ENCODE measurements around the gene UNC13A.

UNC13A gene

DNA sequence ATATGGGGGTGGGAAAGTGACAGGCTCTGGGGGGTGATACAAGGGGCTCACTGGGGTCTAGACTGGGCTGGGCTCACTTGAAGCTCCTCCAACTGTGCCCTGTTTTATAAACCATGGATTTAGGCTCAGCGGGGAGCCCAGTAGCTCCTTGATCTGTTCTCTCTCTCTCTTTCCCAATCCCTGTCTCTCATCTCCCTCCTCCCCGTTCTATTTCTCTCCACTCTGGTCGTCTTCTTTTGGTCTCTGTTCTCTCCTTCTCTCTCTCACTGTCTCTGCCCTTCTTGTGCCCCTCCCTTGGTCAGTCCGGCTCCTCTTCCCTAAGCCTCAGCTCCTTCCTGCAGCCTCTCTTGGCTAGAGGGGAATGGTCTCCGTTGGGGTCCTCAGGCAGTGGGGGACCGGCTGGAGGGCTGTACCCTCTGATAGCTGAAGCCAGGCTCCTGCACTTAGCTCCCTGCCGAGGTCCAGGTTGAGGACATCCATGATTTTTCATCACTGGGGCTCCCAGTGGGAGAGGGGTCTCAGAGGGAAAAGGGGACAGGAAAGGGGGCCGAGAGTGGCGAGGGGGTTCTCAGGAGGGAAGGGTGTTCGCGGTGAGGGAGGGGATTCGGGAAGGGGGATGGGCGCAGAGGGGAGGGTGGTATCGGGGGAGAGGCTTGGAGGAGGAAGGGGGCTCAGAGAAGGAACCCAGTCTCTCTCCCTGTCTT lies 8.5 kb downstream of the UNC13A start:
- ChIA-PET POLR2A (interaction anchor here (1.0 to 1.9 kb wide), 2 partner anchors 74 to 180 kb away, joined by 3 to 6 read pairs; partner anchors contain the start of gene RPL18A), CTCF (no interaction called here)
- TF ChIP-seq TARDBP (IDR thresholded peaks at IDR 0.05) (no peak), FOXM1 (IDR thresholded peaks at IDR 0.05; ENCODE audit: borderline replicate concordance) (no peak)
- DNase-seq (ENCODE audit: extremely low spot score): no peak

DNA sequence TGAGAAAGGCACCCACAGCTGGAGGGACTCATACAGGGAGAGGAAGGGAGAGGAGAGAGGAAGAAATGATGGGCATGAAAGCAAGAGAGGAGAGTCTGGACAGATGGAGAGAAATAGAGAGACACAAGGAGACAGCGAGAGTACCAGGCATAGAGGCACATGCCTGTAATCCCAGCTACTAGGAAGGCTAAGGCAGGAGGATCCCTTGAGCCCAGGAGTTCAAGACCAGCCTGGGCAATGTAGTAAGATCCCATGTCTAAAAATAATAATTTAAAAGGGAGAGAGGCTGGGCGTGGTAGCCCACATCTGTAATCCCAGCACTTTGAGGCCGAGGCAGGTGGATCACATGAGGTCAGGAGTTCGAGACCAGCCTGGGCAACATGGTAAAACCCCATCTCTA lies 9.3 kb downstream of the UNC13A start:
- TF ChIP-seq, protein P1, sequence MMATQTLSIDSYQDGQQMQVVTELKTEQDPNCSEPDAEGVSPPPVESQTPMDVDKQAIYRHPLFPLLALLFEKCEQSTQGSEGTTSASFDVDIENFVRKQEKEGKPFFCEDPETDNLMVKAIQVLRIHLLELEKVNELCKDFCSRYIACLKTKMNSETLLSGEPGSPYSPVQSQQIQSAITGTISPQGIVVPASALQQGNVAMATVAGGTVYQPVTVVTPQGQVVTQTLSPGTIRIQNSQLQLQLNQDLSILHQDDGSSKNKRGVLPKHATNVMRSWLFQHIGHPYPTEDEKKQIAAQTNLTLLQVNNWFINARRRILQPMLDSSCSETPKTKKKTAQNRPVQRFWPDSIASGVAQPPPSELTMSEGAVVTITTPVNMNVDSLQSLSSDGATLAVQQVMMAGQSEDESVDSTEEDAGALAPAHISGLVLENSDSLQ (IDR thresholded peaks at IDR 0.05): no peak
- TF ChIP-seq SP1 (IDR thresholded peaks at IDR 0.05) (no peak), HDGF (IDR thresholded peaks at IDR 0.05; ENCODE audit: borderline replicate concordance) (no peak), SUZ12 (IDR thresholded peaks at IDR 0.05) (no peak), ELF4 (IDR thresholded peaks at IDR 0.05) (no peak), FOXM1 (IDR thresholded peaks at IDR 0.05; ENCODE audit: borderline replicate concordance) (no peak), FOXK2 (IDR thresholded peaks at IDR 0.05) (no peak), BHLHE40 (IDR thresholded peaks at IDR 0.05; ENCODE audit: borderline replicate concordance) (no peak), ZNF384 (IDR thresholded peaks at IDR 0.05) (no peak), TARDBP (IDR thresholded peaks at IDR 0.05) (no peak), CTBP1 (IDR thresholded peaks at IDR 0.05; ENCODE audit: borderline replicate concordance) (no peak), L3MBTL2 (conservative IDR thresholded peaks at IDR 0.05) (no peak), NFRKB (IDR thresholded peaks at IDR 0.05) (no peak), ARNT (IDR thresholded peaks at IDR 0.05) (no peak), LEF1 (IDR thresholded peaks at IDR 0.05; ENCODE audit: borderline replicate concordance) (no peak)
- POLR2A ChIA-PET: interaction anchor here (1.0 to 1.9 kb wide), 2 partner anchors 73 to 181 kb away, joined by 3 to 6 read pairs; partner anchors contain the start of gene RPL18A
- CTCF ChIA-PET: interaction anchor here (1.2 kb wide), 1 partner anchor 88 kb away, joined by 3 read pairs; no protein-coding TSS in a partner anchor
- no peak for DNase-seq (ENCODE audit: extremely low spot score)

DNA sequence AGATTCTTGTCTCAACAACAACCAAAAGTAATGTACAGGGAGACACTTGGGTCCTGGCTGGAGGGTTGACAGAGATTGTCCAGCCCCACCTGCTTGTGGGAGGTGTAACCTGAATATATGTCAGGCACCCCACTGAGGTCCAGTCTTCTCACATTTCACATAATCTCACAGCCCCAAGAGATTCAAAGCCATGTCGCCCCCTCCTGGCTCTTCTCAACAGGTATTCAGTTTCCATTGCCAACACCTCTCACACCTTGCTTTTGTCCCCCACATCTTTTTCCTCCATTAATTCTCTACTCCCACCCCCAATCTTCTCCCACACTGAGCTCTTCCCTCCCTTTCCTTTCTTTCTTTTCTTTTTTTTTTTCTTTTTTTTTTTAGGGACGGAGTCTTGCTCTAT lies 11.2 kb downstream of the UNC13A start:
- POLR2A ChIA-PET: no interaction called here
- DNase-seq (ENCODE audit: extremely low spot score): no peak

DNA sequence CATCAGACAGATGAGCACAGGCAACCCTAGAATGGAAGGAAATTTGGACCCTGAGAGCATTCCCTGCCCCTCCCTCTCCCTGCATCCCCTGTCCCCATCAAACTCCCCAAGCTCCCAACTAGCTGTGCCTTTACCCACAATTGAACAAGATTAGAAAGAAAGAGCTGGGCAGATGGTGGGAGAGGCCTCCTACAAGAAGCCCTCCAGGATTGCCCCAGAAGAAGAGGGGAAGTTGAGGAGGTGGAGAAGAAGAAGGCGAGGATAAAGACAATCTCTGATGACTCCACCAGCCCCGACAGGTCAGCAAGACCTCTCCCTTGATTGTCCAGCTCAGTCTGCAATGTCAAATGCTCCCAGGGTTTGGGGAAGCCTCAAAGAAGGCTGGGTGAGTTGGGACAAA lies 11.9 kb downstream of the UNC13A start:
- no peak for DNase-seq (ENCODE audit: extremely low spot score)
- ChIA-PET POLR2A (interaction anchor here (0.8 kb wide), 1 partner anchor 183 kb away, joined by 3 read pairs; no protein-coding TSS in a partner anchor), CTCF (interaction anchor here (0.6 to 1.1 kb wide), 2 partner anchors 90 to 150 kb away, joined by 3 read pairs; no protein-coding TSS in a partner anchor)
- no peak for TF ChIP-seq ZNF384 (IDR thresholded peaks at IDR 0.05)
- no peak for TF ChIP-seq CTBP1 (IDR thresholded peaks at IDR 0.05; ENCODE audit: borderline replicate concordance)
- no peak for TF ChIP-seq LEF1 (IDR thresholded peaks at IDR 0.05; ENCODE audit: borderline replicate concordance)
- no peak for TF ChIP-seq HDGF (IDR thresholded peaks at IDR 0.05; ENCODE audit: borderline replicate concordance)
- no peak for TF ChIP-seq NFRKB (IDR thresholded peaks at IDR 0.05)
- TF ChIP-seq FOXK2 (IDR thresholded peaks at IDR 0.05): no peak
- TF ChIP-seq TARDBP (IDR thresholded peaks at IDR 0.05): no peak
- TF ChIP-seq FOXA1 (IDR thresholded peaks at IDR 0.05): no peak
- TF ChIP-seq, protein P1 (IDR thresholded peaks at IDR 0.05): no peak
- no peak for TF ChIP-seq ARNT (IDR thresholded peaks at IDR 0.05)
- TF ChIP-seq FOXM1 (IDR thresholded peaks at IDR 0.05; ENCODE audit: borderline replicate concordance): no peak
- TF ChIP-seq ELF4 (IDR thresholded peaks at IDR 0.05): no peak
- no peak for TF ChIP-seq SUZ12 (IDR thresholded peaks at IDR 0.05)
- no peak for TF ChIP-seq SP1 (IDR thresholded peaks at IDR 0.05)
- no peak for TF ChIP-seq L3MBTL2 (conservative IDR thresholded peaks at IDR 0.05)
- TF ChIP-seq BHLHE40 (IDR thresholded peaks at IDR 0.05; ENCODE audit: borderline replicate concordance): no peak

More for the DNA sequence above, 11.2 kb downstream of the UNC13A start:
- CTCF ChIA-PET: interaction anchor here (0.7 to 1.1 kb wide), 2 partner anchors 90 to 100 kb away, joined by 3 to 8 read pairs; no protein-coding TSS in a partner anchor
- TF ChIP-seq CTBP1 (IDR thresholded peaks at IDR 0.05; ENCODE audit: borderline replicate concordance) (no peak), BHLHE40 (IDR thresholded peaks at IDR 0.05; ENCODE audit: borderline replicate concordance) (no peak), ARNT (IDR thresholded peaks at IDR 0.05) (no peak), HDGF (IDR thresholded peaks at IDR 0.05; ENCODE audit: borderline replicate concordance) (no peak), ZNF384 (IDR thresholded peaks at IDR 0.05) (no peak), ELF4 (IDR thresholded peaks at IDR 0.05) (no peak), NFRKB (IDR thresholded peaks at IDR 0.05) (no peak), FOXK2 (IDR thresholded peaks at IDR 0.05) (no peak), FOXM1 (IDR thresholded peaks at IDR 0.05; ENCODE audit: borderline replicate concordance) (no peak), SUZ12 (IDR thresholded peaks at IDR 0.05) (no peak), L3MBTL2 (conservative IDR thresholded peaks at IDR 0.05) (no peak), FOXA1 (IDR thresholded peaks at IDR 0.05) (no peak), LEF1 (IDR thresholded peaks at IDR 0.05; ENCODE audit: borderline replicate concordance) (no peak)
- TF ChIP-seq, protein P1 (IDR thresholded peaks at IDR 0.05): no peak

DNA sequence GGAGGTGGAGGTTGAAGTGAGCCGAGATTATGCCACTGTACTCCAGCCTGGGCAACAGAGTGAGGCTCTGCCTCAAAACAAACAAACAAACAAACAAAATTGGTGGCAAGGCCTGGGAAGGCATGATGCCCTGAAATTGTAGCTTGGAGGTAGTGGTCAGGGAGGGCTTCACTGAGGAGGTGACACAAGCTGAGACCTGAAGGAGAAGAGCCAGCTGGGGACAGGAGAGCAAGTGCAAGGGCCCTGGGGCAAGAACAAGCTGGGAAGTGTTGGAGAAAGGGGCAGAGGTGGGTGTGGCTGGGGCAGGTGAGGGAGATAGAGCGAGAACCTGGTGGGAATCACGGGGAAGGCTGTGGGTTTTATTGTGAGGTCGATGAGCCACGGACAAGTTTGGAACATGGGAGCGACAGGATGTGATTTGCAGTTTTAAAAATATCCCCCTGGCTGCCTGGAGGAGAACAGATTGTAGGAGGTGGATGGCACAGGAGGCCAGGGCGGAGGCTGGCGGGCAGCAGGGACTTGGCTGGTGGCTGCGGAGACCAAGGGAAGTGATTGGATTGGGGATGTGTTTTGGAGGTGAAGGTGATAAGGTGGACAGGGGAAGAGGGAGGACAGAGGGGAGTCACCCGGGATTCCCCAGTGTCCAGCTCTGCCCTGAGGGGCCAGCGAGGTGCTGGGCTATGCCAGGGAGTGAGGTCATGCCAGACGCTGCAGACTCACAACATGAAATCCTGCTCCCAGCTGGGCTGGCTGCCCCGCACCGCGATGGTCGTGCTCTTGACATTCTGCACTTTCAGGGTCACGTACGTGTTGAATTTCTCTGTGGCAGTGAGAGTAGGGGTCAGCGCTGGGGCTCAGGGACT lies 14.0 kb downstream of the UNC13A start:
- no peak for TF ChIP-seq TARDBP (IDR thresholded peaks at IDR 0.05)
- no peak for TF ChIP-seq HDGF (IDR thresholded peaks at IDR 0.05; ENCODE audit: borderline replicate concordance)
- no peak for TF ChIP-seq NFRKB (IDR thresholded peaks at IDR 0.05)
- TF ChIP-seq ARNT (IDR thresholded peaks at IDR 0.05): no peak
- TF ChIP-seq, protein P1 (IDR thresholded peaks at IDR 0.05): no peak
- TF ChIP-seq L3MBTL2 (conservative IDR thresholded peaks at IDR 0.05): no peak
- TF ChIP-seq LEF1 (IDR thresholded peaks at IDR 0.05; ENCODE audit: borderline replicate concordance): no peak
- no peak for TF ChIP-seq BHLHE40 (IDR thresholded peaks at IDR 0.05; ENCODE audit: borderline replicate concordance)
- TF ChIP-seq SP1 (IDR thresholded peaks at IDR 0.05): no peak
- no peak for TF ChIP-seq FOXA1 (IDR thresholded peaks at IDR 0.05)
- TF ChIP-seq ELF4 (IDR thresholded peaks at IDR 0.05): no peak
- TF ChIP-seq FOXK2 (IDR thresholded peaks at IDR 0.05): no peak
- no peak for TF ChIP-seq FOXM1 (IDR thresholded peaks at IDR 0.05; ENCODE audit: borderline replicate concordance)
- TF ChIP-seq ZNF384 (IDR thresholded peaks at IDR 0.05): no peak
- no peak for TF ChIP-seq SUZ12 (IDR thresholded peaks at IDR 0.05)
- TF ChIP-seq CTBP1 (IDR thresholded peaks at IDR 0.05; ENCODE audit: borderline replicate concordance): no peak
- ChIA-PET POLR2A (no interaction called here), CTCF (interaction anchor here (0.7 kb wide), 1 partner anchor 389 kb away, joined by 3 read pairs; no protein-coding TSS in a partner anchor)
- no peak for DNase-seq (ENCODE audit: extremely low spot score)
